Activated CD4-positive, alpha-beta memory T cell treated with anti-CD3 and anti-CD28 coated beads, Interleukin-2, amount 10 ng/mL, durations not matched to agents 7 days and 5 days (primary cell): Measurements from ENCODE around the gene PRAMEF2. TPM values are rescaled to one million over a fixed set of nuclear protein-coding genes. Genes with fewer than 3 reads are reported as not detected.
"Not testable (repeated sequence)": the region's sequence is repeated elsewhere in the genome, so short reads cannot be mapped to it uniquely, and the experiment has no call there.

ENCODE experiments used
- CTCF ChIA-PET: fragments of 350-600 bp; sonication (Branson Sonifier 250); formaldehyde crosslinking; loops from one replicate; lab custom pipeline; 2021; ENCODE audit warnings: antibody characterized with exemption, inconsistent platforms; lab: Charles Lee
- POLR2A ChIA-PET: fragments of 350-600 bp; sonication (Branson Sonifier 250); formaldehyde crosslinking; loops from one replicate; lab custom pipeline; 2021; ENCODE audit warnings: antibody characterized with exemption; lab: Charles Lee
- DNase-seq: peaks from one replicate; pipeline ENCODE4 v3.0.0-alpha.2; 2020
- H3K27ac Mint-ChIP-seq: one replicate; pipeline ENCODE4 v1.8.0; 2021; ENCODE audit warnings: mild to moderate bottlenecking, mixed read lengths
- H3K27me3 Mint-ChIP-seq: one replicate; pipeline ENCODE4 v1.8.0; 2021; ENCODE audit warnings: mixed read lengths
- H3K36me3 Mint-ChIP-seq: one replicate; pipeline ENCODE4 v1.8.0; 2021; ENCODE audit warnings: low read depth, mixed read lengths
- H3K4me1 Mint-ChIP-seq: one replicate; pipeline ENCODE4 v1.8.0; 2021; ENCODE audit warnings: mixed read lengths
- H3K4me3 Mint-ChIP-seq: one replicate; pipeline ENCODE4 v1.8.0; 2021; ENCODE audit warnings: mild to moderate bottlenecking, mixed read lengths
- H3K9me3 Mint-ChIP-seq: one replicate; pipeline ENCODE4 v1.8.0; 2021; ENCODE audit warnings: mixed read lengths
- total RNA-seq, 2 experiments: library from RNA; stranded (reverse); gene quantifications; one replicate each; pipeline ENCODE4 v1.2.3, GENCODE V29; 2021

PRAMEF2 gene
- total RNA-seq, 2 experiments from 2014 or later, result not detected

DNA sequence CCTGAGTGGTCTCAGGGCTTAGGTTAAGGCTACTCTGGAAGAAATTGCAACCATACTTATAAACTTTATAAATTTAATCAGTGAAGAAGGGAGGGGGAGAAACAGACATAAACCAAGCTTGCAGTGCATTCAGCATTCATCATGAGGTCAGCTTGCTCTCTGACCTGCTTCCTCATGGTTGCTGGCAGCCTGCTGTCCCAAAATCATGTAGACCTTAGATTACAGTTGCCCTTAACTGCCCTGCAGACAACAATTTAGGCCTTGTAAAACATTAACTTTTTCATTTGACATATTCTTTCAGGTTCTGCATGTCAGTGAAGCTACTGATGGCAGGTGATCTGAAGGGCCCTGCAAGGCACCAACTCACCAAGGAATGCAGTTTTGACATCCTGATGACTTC, 42.3 kb downstream of the PRAMEF2 start:
- H3K9me3 Mint-ChIP-seq, H3K4me3 Mint-ChIP-seq, H3K4me1 Mint-ChIP-seq, POLR2A ChIA-PET, H3K27me3 Mint-ChIP-seq, H3K36me3 Mint-ChIP-seq, DNase-seq, CTCF ChIA-PET, H3K27ac Mint-ChIP-seq: not testable (repeated sequence)

DNA sequence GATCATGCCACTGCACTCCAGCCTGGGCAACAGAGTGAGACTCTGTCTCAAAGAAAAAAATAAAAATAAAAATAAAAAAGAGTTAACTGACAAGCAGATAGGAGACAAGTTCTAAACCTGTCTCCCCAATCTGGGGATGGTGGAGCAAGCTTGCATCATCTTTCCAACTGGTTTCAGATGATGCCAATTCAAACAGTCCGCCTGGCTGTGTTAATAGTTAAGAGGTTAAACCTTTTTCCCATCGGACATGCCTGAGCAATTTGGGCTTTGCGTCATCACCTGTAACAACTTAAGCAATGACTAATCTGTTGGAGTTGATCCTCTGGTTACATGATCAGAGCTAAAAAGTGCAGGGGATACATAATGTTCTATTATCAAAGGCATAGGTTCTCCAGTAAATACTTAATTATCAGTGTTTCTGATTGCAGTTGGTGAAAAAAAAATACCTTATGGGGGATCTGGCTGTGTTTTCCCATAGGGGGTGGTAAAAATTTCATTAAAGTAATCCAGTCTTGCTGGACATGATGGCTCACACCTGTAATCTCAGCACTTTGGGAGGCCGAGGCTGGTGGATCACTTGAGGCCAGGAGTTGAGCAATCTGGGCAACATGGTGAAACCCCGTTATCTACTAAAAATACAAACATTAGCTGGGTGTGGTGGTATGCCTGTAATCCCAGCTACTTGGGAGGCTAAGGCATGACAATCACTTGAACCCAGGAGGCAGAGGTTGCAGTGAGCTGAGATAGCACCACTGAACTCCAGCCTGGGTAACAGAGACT, 47.1 kb downstream of the PRAMEF2 start:
- H3K4me3 Mint-ChIP-seq, POLR2A ChIA-PET, H3K9me3 Mint-ChIP-seq, H3K36me3 Mint-ChIP-seq, H3K4me1 Mint-ChIP-seq, H3K27ac Mint-ChIP-seq, H3K27me3 Mint-ChIP-seq, CTCF ChIA-PET, DNase-seq: not testable (repeated sequence)

Other genes starting within 250 kb of the PRAMEF2 start
- 10 to 100 TPM; 30.1 to 32.5 TPM for gene DHRS3, start 238.9 kb upstream of the PRAMEF2 start, total RNA-seq
- gene AADACL4, start 213.0 kb upstream of the PRAMEF2 start, total RNA-seq, result not detected
- gene AADACL3, start 141.0 kb upstream of the PRAMEF2 start, total RNA-seq, result not detected
- gene CFAP107, start 110.9 kb upstream of the PRAMEF2 start, total RNA-seq, result not detected
- gene PRAMEF12, start 83.3 kb upstream of the PRAMEF2 start, total RNA-seq, result not detected
- gene PRAMEF1, start 65.7 kb upstream of the PRAMEF2 start, total RNA-seq, result not detected
- not detected for gene PRAMEF11, start 25.7 kb upstream of the PRAMEF2 start, total RNA-seq
- not detected for gene HNRNPCL1, start 8.4 kb upstream of the PRAMEF2 start, total RNA-seq
- not detected for gene PRAMEF4, start 29.1 kb downstream of the PRAMEF2 start, total RNA-seq
- gene PRAMEF10, start 41.2 kb downstream of the PRAMEF2 start, total RNA-seq, result not detected
- gene PRAMEF7, start 59.5 kb downstream of the PRAMEF2 start, total RNA-seq, result not detected
- not detected for gene PRAMEF6, start 90.5 kb downstream of the PRAMEF2 start, total RNA-seq
- not detected for gene PRAMEF27, start 199.5 kb downstream of the PRAMEF2 start, total RNA-seq
- gene HNRNPCL3, start 203.7 kb downstream of the PRAMEF2 start, total RNA-seq, result not detected
- gene PRAMEF25, start 213.7 kb downstream of the PRAMEF2 start, total RNA-seq, result not detected